Measurements from ENCODE around the gene TRPC4.

DNA sequence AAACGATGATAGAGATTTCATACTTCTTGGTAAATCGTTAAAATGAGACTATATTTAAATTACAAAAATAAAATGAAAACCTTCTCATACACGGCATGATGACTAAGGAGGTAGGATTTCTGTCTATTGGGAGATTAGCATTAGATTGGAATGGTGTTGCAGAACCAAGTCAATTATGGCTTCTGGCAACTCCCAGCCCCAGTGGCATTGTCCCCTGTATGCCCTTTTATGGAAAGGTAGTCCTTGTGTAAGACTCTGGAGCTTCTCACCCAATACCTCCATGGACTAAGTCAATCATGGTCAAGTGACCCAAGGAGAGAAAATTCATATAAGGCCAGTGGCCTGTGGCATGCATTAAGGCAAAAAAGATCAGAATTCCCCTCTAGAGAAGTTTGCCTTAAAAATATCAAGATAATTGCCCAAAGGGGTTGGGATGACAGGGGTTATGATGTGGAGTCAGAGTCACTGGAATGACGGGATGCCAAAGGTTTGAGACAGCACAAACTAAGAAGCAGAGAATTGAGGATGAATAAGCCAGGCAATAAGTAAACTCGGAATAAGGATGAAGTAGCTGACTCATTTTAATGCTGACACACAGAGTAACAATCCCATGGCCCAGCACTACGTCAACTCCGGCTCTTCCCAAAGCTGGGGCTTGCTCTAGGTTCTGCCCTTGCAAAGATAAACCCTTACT lies 213.2 kb downstream of the TRPC4 start:
- TF ChIP-seq, protein P1, sequence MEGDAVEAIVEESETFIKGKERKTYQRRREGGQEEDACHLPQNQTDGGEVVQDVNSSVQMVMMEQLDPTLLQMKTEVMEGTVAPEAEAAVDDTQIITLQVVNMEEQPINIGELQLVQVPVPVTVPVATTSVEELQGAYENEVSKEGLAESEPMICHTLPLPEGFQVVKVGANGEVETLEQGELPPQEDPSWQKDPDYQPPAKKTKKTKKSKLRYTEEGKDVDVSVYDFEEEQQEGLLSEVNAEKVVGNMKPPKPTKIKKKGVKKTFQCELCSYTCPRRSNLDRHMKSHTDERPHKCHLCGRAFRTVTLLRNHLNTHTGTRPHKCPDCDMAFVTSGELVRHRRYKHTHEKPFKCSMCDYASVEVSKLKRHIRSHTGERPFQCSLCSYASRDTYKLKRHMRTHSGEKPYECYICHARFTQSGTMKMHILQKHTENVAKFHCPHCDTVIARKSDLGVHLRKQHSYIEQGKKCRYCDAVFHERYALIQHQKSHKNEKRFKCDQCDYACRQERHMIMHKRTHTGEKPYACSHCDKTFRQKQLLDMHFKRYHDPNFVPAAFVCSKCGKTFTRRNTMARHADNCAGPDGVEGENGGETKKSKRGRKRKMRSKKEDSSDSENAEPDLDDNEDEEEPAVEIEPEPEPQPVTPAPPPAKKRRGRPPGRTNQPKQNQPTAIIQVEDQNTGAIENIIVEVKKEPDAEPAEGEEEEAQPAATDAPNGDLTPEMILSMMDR (IDR thresholded peaks at IDR 0.05; ENCODE audit: low read depth, low read length), result no peak
- no peak for TF ChIP-seq EZH2phosphoT487 (IDR thresholded peaks at IDR 0.05; ENCODE audit: low read depth)

Measured in OCI-LY3 (cell line).